ENCODE measurements around the gene TNFSF12.

Gene TNFSF12

GRCh38 chr17:7572588-7573323 is 23.9 kb downstream of the TNFSF12 start:
- DNase-seq: peak; percentile 97

DNA sequence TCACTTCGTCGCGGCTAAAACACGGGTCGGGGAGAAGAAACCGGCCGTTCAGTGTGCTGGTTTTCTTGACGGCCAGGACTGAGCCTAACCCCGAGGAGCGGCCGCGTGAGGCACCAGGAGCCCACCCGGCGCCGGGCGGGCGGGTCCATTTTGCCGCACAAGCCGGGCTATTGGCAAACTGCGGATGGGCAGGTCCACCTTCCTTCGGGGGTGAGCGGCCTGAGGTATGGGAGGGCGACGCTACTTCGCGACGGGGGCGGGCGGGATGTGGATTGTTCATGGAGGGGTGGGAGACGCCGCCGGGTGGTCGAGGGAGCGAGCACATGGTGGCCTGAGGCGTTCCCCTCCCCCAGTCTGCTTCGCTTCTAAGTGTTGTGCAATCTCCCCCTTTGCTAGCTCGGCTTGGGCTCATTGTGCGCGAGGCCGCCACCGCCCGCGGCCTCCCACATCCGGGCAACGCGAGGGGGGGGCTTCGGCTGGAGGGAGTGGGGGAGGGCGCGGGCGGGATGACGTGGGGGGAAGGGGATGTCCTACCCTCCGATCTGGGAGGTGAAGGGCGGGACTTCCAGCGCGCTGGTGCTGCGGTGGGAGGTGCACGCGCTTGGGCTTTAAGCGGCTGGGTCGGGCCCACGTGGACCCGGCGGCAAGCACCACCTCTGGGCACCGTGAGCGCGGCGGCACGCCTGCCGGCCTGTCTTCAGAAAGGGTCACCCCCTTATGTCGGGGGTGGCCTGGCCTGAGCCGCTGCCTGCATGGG is 24.6 kb downstream of the TNFSF12 start:
- peak; percentile 80 for DNase-seq

GRCh38 chr17:7574176-7574953 is 25.5 kb downstream of the TNFSF12 start:
- DNase-seq: no peak

GRCh38 chr17:7575481-7575883 is 26.6 kb downstream of the TNFSF12 start:
- DNase-seq: no peak

DNA sequence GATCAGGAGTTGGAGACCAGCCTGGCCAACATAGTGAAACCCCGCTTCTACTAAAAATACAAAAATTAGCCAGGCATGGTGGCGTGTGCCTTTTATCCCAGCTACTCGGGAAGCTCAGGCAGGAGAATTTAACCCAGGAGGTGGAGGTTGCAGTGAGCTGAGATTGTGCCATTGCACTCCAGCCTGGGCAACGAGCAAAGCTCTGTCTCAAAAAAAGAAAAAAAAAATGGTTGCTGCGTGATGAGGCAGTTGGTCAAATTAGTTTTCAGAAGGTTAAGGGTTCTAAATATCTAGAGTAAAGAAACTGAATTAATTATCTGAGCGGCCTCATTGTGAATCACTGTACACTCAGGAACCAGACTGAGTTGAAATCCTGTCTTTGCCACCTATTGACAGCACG is 27.1 kb downstream of the TNFSF12 start:
- no peak for DNase-seq

- no peak for DNase-seq
Measured at GRCh38 chr17:7576432-7576937, 27.6 kb downstream of the TNFSF12 start.

DNA sequence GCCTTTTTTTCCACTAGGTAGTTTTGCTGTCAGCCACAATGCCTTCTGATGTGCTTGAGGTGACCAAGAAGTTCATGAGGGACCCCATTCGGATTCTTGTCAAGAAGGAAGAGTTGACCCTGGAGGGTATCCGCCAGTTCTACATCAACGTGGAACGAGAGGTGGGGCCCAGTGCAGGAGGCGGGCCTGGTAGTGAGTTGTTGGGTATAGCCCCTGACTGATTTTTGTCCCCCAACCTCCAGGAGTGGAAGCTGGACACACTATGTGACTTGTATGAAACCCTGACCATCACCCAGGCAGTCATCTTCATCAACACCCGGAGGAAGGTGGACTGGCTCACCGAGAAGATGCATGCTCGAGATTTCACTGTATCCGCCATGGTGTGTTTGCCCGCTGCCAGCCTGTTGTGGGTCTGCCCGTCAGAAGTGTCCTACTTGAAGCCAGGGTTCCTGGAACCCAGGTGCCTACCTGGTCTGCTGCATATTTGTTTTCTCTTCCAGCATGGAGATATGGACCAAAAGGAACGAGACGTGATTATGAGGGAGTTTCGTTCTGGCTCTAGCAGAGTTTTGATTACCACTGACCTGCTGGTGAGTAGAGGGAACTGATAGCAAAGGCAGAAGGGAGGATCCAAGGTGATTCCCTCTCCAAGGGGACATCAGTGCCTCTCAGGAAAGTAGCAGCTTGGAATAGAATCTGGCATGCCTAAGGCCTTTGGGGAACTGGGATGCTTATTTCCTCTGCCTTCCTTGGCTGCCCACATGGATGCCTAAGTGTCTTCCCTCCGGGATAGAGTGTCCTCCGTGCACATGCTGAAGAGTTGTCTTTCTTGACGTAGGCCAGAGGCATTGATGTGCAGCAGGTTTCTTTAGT is 28.7 kb downstream of the TNFSF12 start:
- DNase-seq: no peak

GRCh38 chr17:7579001-7579833 is 30.4 kb downstream of the TNFSF12 start, which contains the start of gene CD68:
TSS of gene CD68 (plus strand) at chr17:7579638. CDS start at chr17:7579678, 40 bp downstream.
- peak; percentile 95 for DNase-seq

DNA sequence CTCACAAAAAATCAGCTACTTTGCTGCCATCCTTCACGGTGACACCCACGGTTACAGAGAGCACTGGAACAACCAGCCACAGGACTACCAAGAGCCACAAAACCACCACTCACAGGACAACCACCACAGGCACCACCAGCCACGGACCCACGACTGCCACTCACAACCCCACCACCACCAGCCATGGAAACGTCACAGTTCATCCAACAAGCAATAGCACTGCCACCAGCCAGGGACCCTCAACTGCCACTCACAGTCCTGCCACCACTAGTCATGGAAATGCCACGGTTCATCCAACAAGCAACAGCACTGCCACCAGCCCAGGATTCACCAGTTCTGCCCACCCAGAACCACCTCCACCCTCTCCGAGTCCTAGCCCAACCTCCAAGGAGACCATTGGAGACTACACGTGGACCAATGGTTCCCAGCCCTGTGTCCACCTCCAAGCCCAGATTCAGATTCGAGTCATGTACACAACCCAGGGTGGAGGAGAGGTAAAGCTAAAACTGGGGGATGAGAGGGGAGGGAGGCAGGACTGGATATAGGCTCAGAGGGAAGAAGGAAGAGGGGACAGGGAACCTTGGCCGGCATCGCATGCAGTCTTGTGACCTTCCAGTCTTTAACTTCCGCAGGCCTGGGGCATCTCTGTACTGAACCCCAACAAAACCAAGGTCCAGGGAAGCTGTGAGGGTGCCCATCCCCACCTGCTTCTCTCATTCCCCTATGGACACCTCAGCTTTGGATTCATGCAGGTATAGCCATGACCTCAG is 31.2 kb downstream of the TNFSF12 start:
- DNase-seq: no peak

DNA sequence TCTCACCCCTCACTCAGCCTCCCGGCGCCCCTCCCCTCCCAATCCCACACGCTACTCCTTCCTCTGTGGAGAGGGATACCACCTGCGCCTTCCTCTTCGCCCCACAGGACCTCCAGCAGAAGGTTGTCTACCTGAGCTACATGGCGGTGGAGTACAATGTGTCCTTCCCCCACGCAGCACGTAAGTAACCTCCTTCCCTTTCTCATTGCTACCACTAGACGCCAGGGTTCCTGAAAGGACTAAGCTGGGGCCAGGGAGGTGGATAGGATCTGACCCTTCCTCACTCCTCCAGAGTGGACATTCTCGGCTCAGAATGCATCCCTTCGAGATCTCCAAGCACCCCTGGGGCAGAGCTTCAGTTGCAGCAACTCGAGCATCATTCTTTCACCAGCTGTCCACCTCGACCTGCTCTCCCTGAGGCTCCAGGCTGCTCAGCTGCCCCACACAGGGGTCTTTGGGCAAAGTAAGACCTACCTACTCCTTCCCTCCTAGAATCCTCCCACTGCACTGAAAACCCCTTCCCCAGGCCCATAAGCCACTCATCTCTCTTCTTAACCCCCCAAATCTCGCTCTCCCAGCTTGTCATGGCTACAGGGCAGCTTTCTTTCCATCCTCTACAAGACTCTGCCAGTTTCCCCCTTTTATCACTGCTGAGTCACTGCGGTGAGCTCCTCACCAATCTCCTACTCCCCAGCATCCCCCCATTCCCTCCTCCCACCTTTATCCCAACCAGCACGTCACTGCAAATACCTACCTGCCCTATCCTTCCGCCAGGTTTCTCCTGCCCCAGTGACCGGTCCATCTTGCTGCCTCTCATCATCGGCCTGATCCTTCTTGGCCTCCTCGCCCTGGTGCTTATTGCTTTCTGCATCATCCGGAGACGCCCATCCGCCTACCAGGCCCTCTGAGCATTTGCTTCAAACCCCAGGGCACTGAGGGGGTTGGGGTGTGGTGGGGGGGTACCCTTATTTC is 32.0 kb downstream of the TNFSF12 start:
- DNase-seq: no peak

GRCh38 chr17:7582396-7583252 is 33.8 kb downstream of the TNFSF12 start:
- no peak for DNase-seq

GRCh38 chr17:7583253-7584109 is 34.6 kb downstream of the TNFSF12 start, which contains the start of gene MPDU1:
TSS of gene MPDU1 (plus strand) at chr17:7583852. CDS start at chr17:7583863, 11 bp downstream.
- peak; percentile 94 for DNase-seq

DNA sequence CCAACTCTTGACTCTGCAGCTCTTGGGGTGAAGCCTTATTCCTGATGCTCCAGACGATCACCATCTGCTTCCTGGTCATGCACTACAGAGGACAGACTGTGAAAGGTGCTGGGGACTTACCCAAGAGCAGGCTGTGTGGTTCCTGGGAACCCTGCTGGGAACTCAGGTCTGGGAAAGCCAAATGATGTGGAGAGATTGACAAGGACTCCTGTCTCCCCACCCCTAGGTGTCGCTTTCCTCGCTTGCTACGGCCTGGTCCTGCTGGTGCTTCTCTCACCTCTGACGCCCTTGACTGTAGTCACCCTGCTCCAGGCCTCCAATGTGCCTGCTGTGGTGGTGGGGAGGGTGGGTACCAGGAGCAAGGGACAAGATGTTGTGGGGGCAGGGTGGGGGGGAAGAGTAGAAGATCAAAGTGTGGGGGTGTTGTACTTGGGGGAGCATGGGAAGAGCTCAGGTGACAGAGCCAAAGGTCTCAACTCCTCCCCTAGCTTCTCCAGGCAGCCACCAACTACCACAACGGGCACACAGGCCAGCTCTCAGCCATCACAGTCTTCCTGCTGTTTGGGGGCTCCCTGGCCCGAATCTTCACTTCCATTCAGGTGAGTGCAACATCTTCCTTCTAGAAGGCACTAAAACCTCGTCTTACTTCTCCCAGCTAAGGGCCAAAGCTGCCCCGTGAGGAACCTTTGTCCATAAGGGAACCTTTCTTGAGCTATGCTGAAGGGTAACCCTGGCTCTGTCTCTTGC is 38.0 kb downstream of the TNFSF12 start:
- DNase-seq: no peak

DNA sequence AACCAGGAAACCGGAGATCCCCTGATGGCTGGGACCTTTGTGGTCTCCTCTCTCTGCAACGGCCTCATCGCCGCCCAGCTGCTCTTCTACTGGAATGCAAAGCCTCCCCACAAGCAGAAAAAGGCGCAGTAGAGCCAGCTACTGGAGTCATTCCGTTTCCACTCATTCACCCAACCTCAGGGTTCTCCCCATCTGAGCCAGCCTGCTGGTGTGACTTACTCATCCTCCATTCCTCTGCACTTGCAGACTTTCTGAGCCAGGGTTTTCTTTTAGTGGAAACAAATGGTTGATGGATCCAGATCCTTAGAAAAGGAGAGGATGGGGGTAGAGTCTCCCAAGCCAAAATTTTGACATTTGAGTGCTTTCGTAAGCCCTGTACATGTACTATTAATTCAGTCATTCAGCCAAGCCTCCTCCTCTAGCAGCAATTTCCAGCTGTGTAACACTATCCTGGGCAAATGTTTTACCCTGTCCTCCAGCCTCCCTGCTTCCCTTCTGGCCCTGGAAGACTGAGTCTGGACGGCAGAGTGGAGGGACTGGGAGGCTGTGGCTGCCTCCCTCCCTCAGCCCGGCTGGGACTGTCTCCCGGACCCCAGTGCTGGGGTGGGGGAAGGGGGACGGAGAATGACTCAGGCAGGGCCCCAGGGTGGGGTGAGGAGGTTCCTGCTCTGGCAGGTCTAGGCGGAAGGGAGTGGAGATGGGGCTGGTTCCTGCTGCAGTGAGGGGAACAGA is 38.7 kb downstream of the TNFSF12 start:
- peak; percentile 90 for DNase-seq

DNA sequence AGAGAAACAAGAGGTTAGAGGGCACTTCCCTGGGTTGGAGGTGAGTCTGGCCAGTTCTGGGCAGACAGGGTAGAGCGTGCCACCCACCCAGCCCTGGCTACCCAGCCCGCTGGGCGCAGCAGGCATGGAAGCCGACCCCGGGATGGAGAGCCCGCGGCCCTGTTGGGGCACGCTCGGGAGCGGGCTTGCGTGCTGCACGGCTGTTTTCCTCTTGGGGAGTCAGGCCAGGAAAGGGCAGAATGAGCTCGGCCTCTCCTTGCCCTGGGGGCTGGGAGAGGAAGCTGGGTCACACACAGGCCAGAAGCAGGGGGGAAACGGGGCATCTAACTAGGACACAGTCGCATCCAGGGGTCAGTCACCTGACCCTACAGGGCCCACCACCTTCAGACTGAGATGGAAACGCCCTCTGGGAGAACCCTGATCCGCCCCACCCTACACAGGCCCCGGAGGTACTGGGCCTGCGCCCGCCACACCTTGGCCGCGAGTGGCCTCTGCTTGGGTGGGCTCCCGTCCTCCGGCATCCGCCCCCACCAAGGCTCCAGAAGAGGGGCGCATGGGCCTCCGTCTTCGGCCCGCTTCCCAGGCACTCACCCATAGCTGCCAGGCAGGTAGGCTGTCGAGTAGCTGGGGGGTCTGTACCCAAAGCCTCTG is 39.8 kb downstream of the TNFSF12 start:
- no peak for DNase-seq

Data from HCEC 1CT (cell line).